ENCODE results near the gene ZBTB46. TPM values are rescaled to one million over a fixed set of nuclear protein-coding genes. Genes with fewer than 3 reads are reported as not detected.

Gene ZBTB46
- total RNA-seq, 6 experiments from 2014 or later, result 1.2 to 4.2 (median 2.4) TPM

DNA sequence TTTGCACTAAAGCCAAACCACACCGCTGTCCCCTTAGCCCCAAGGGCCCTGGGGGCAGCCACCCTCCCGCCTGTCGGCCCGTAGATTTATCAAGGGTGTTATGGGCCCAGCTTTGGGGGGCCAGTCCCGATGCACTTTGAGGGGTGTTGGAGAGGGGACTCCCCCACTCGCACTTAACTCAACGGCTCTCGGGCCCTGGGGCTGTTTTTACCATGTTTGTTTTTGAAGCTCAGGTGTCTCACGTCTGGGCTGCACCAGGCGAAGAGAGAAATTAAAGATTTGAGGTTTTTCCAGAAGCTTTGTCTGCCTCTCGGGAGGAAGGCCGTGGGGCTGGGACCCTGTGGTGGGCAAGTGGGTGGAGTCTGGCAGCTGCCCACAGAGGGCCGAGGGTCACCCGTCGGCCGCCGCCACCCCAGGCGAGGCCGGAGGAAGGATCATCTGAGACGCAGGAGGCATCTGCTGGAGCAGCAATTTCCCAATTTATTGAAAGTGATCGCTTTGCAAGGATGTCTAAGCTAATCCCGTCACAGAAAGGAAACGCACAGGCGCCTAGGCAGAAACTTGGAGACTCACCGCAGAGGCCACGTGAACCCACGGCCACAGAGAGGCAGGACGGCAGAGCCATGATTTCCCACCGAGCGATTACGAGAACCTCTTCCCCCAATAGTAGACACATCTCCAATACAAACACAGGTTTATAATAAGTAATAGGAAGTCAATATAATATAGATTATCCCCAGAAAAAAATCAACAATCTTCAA is 87.7 kb downstream of the ZBTB46 start:
- H3K4me3 ChIP-seq, result peak overlapping the region in 1 of 3 donors; percentile 85
- H3K4me1 ChIP-seq, result peaks cover 0 to 28% (median 12%) of the 10 kb centered on the region in 4 donors
- no peak for TF ChIP-seq POLR2A (IDR thresholded peaks at IDR 0.05)
- TF ChIP-seq, protein P1, sequence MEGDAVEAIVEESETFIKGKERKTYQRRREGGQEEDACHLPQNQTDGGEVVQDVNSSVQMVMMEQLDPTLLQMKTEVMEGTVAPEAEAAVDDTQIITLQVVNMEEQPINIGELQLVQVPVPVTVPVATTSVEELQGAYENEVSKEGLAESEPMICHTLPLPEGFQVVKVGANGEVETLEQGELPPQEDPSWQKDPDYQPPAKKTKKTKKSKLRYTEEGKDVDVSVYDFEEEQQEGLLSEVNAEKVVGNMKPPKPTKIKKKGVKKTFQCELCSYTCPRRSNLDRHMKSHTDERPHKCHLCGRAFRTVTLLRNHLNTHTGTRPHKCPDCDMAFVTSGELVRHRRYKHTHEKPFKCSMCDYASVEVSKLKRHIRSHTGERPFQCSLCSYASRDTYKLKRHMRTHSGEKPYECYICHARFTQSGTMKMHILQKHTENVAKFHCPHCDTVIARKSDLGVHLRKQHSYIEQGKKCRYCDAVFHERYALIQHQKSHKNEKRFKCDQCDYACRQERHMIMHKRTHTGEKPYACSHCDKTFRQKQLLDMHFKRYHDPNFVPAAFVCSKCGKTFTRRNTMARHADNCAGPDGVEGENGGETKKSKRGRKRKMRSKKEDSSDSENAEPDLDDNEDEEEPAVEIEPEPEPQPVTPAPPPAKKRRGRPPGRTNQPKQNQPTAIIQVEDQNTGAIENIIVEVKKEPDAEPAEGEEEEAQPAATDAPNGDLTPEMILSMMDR (IDR thresholded peaks at IDR 0.05), result no peak
- 42% methylated on average over 19 of the region's 31 CpGs for WGBS (ENCODE audit: insufficient coverage, low coverage, low lambda C conversion rate, missing lambda C conversion rate)
- ATAC-seq, result no peak
- H3K27me3 ChIP-seq, result no peaks in the 10 kb centered on the region
- peak in 1 of 3 donors; percentile 45 for DNase-seq
- no peaks in the 10 kb centered on the region for H3K9me3 ChIP-seq
- peaks cover 0 to 14% (median 7%) of the 10 kb centered on the region in 4 donors for H3K36me3 ChIP-seq
- H3K27ac ChIP-seq, result peak overlapping the region in 1 of 3 donors; percentile 37
- intact Hi-C loops (cut with DNase I), result no loop called here

DNA sequence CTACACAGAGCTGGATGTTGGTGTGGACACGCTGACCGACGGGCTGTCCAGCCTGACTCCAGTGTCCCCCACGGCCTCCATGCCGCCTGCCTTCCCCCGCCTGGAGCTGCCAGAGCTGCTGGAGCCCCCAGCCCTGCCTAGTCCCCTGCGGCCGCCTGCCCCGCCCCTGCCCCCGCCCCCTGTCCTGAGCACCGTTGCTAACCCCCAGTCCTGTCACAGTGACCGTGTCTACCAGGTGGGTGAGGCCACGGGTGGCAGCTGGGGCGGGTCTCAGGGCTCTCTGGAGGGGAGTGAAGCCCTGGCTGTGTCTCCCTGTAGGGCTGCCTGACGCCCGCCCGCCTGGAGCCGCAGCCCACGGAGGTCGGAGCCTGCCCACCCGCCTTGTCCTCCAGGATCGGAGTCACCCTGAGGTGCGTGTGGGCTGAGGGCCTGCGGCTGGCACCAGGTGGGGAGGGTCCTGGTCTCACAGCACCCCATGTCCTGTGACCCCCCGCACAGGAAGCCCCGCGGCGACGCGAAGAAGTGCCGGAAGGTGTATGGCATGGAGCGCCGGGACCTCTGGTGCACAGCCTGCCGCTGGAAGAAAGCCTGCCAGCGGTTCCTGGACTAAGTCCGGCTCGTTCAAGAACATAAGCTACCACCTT is 88.6 kb downstream of the ZBTB46 start:
- Histone ChIP-seq H3K9me3 (no peaks in the 10 kb centered on the region), H3K4me1 (peaks cover 0 to 28% (median 12%) of the 10 kb centered on the region in 4 donors), H3K27me3 (no peaks in the 10 kb centered on the region), H3K4me3 (peak overlapping the region in 1 of 3 donors; percentile 85), H3K27ac (peak overlapping the region in 1 of 3 donors; percentile 37), H3K36me3 (peaks cover 0 to 14% (median 7%) of the 10 kb centered on the region in 4 donors)
- ATAC-seq, result no peak
- TF ChIP-seq, protein P1 (IDR thresholded peaks at IDR 0.05), result no peak
- TF ChIP-seq POLR2A (IDR thresholded peaks at IDR 0.05), result no peak
- 36% methylated on average over 3 of the region's 37 CpGs for WGBS (ENCODE audit: insufficient coverage, low coverage, low lambda C conversion rate, missing lambda C conversion rate)
- intact Hi-C loops (cut with DNase I), result no loop called here
- peak; percentile 20 to 59 (median 51) for DNase-seq

DNA sequence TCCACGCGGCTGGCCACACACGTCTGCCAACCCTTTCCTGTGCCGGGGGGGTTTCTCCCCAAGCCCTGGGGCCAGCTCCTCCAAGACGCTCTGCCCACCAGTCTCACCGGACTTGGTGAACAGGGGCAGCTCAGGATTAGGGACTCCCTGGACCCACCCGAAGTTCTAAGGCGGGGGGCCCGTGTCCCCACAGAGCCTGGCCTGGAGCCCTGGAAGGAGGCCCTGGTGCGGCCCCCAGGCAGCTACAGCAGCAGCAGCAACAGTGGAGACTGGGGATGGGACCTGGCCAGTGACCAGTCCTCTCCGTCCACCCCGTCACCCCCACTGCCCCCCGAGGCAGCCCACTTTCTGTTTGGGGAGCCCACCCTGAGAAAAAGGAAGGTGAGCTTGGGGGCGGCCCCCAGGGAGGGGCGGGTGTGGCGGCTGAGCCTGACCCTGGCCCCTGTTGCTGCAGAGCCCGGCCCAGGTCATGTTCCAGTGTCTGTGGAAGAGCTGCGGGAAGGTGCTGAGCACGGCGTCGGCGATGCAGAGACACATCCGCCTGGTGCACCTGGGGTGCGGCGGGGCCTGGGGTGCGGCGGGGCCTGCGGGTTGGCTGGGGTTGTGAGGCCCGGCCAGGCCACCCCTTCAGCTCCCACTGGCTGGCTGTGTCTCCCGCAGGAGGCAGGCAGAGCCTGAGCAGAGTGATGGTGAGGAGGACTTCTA is 89.2 kb downstream of the ZBTB46 start:
- Histone ChIP-seq H3K27me3 (no peaks in the 10 kb centered on the region), H3K36me3 (peaks cover 0 to 14% (median 7%) of the 10 kb centered on the region in 4 donors), H3K9me3 (no peaks in the 10 kb centered on the region), H3K27ac (peak overlapping the region in 1 of 3 donors; percentile 92), H3K4me1 (peaks cover 0 to 28% (median 12%) of the 10 kb centered on the region in 4 donors), H3K4me3 (peak overlapping the region; percentile 48 to 85 (median 68))
- TF ChIP-seq POLR2A (IDR thresholded peaks at IDR 0.05), result no peak
- TF ChIP-seq, protein P1 (IDR thresholded peaks at IDR 0.05), result no peak
- DNase-seq, result no peak
- intact Hi-C loops (cut with DNase I), result no loop called here
- no peak for ATAC-seq
- WGBS (ENCODE audit: insufficient coverage, low coverage, low lambda C conversion rate, missing lambda C conversion rate), result 39% methylated on average over 5 of the region's 30 CpGs

DNA sequence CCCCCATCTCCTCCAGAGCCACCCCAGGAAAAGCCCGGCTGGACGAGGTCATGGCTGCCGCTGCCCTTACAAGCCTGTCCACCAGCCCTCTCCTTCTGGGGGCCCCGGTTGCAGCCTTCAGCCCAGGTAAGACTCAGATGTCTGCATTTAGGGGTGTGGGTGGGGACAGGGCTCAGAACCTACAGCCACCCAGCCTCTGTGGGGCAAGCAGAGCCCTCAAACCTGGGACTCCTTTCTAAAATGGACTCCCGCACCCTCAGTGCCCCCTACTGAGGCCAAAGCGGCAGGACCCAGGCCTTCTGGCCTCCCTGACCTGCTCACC is 89.7 kb downstream of the ZBTB46 start:
- H3K27me3 ChIP-seq, result no peaks in the 10 kb centered on the region
- H3K27ac ChIP-seq, result peak overlapping the region in 1 of 3 donors; percentile 92
- ATAC-seq (no peak), DNase-seq (peak in 1 of 3 donors; percentile 35)
- H3K9me3 ChIP-seq, result no peaks in the 10 kb centered on the region
- no CpG with 5 or more reads among the region's 6 CpGs for WGBS (ENCODE audit: insufficient coverage, low coverage, low lambda C conversion rate, missing lambda C conversion rate)
- H3K36me3 ChIP-seq, result peaks cover 0 to 14% (median 7%) of the 10 kb centered on the region in 4 donors
- H3K4me3 ChIP-seq, result peak overlapping the region; percentile 48 to 85 (median 68)
- intact Hi-C loops (cut with DNase I), result no loop called here
- TF ChIP-seq, protein P1 (IDR thresholded peaks at IDR 0.05), result no peak
- peaks cover 0 to 28% (median 12%) of the 10 kb centered on the region in 4 donors for H3K4me1 ChIP-seq
